ENCODE results near the gene ARL5A.

DNA sequence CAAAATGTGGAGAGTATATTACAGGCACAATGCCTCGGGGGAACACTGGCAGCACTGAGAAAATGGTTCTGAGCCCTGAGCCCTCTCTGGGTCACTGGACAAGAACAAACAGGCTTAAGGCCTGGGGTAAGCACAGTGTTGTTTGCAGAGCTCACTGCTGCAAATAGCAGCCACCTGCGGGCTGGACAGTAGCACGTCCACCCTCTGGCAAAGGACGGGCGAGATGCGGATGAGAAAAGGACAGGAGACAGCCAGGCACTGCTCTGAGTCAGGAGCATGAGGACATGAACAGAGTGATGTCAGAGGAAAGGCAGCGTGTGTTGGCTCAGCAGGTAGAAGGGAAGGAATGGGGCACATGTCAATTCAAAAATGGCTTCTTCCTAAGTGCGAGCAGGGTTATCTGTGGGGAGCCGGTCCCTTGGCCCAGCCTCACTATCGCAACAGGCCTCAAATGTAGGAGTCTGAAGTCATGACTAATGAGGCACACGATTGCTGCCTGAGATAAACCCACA lies 68.0 kb downstream of the ARL5A start:
- no peak for TF ChIP-seq TAF1 (IDR thresholded peaks at IDR 0.05; ENCODE audit: low read depth, low read length)
- TF ChIP-seq POLR2AphosphoS5 (IDR thresholded peaks at IDR 0.05; ENCODE audit: low read depth, low read length): no peak
- no peak for TF ChIP-seq POLR2A (IDR thresholded peaks at IDR 0.05; ENCODE audit: low read depth, low read length)

Data from GM12891 (cell line).